CD4-positive, alpha-beta T cell treated with Interleukin-6 at 100 ng/mL for 8 hours (primary cell): ENCODE data around the gene POP4.
A peak's percentile ranks its signal among the peaks of the same experiment; 100 is the strongest.
"Not testable (repeated sequence)": the region's sequence is repeated elsewhere in the genome, so short reads cannot be mapped to it uniquely, and the experiment has no call there.

Experiments
- DNase-seq: peaks from one replicate; pipeline ENCODE4 v3.0.0-alpha.2; 2020; ENCODE audit warnings: mixed read lengths, low spot score

POP4 gene

GRCh38 chr19:29605653-29606419 is at the start of gene POP4:
Gene POP4, plus strand, starts transcription at chr19:29606283. Its CDS starts 36 bp downstream, at chr19:29606319.
- DNase-seq: peak; percentile 96

- not testable (repeated sequence) for DNase-seq
These were observed 47.0 kb upstream of the POP4 start for GRCh38 chr19:29559110-29559509.

- DNase-seq: no peak
These were observed 46.3 kb upstream of the POP4 start for GRCh38 chr19:29559743-29560142.

- DNase-seq: no peak
These were observed 45.6 kb upstream of the POP4 start for GRCh38 chr19:29560313-29561075.

- DNase-seq: no peak
These were observed 44.5 kb upstream of the POP4 start for GRCh38 chr19:29561601-29562000.

GRCh38 chr19:29562299-29563297 is 43.5 kb upstream of the POP4 start:
- no peak for DNase-seq

- DNase-seq: no peak
These were observed 42.5 kb upstream of the POP4 start for GRCh38 chr19:29563486-29564101.

GRCh38 chr19:29564574-29565005 is 41.5 kb upstream of the POP4 start:
- no peak for DNase-seq

- no peak for DNase-seq
These were observed 40.9 kb upstream of the POP4 start for GRCh38 chr19:29565171-29565570.

- DNase-seq: no peak
These were observed 39.5 kb upstream of the POP4 start for GRCh38 chr19:29566496-29567054.

- no peak for DNase-seq
These were observed 38.6 kb upstream of the POP4 start for GRCh38 chr19:29567366-29567915.

GRCh38 chr19:29568036-29569025 is 37.8 kb upstream of the POP4 start:
- no peak for DNase-seq

GRCh38 chr19:29569038-29569911 is 36.8 kb upstream of the POP4 start:
- no peak for DNase-seq

GRCh38 chr19:29571181-29571580 is 34.9 kb upstream of the POP4 start:
- no peak for DNase-seq

GRCh38 chr19:29573486-29573885 is 32.6 kb upstream of the POP4 start:
- no peak for DNase-seq

- DNase-seq: no peak
These were observed 31.6 kb upstream of the POP4 start for GRCh38 chr19:29574510-29574909.

- no peak for DNase-seq
These were observed 30.0 kb upstream of the POP4 start for GRCh38 chr19:29576046-29576606.
